Measurements from ENCODE around the gene CCHCR1. TPM values are rescaled to one million over a fixed set of nuclear protein-coding genes. Genes with fewer than 3 reads are reported as not detected.
"Not testable (repeated sequence)": the region's sequence is repeated elsewhere in the genome, so short reads cannot be mapped to it uniquely, and the experiment has no call there.

Gene CCHCR1
- total RNA-seq, 1 donor from 2014 or later: 36.8 TPM

DNA sequence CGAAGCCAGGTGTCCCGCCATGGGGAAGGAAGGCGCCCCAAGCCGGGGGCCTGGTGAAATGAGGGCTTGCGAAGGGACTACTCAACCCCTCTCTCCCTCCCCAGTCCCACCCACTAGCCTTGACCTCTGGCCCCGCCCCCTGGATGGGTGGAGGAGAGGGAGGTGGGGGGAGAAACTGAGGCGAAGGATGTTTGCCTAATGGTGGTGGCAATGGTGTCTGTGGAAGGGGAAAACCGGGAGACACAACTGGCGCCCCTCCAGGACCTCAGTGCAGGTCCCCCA, 12.9 kb upstream of the CCHCR1 start, which contains the start of gene POU5F1:
TSS of gene POU5F1 (minus strand) at position 83 of the 282 bp plus-strand sequence. CDS start at position 21, 62 bp downstream.
- Mint-ChIP-seq H3K27me3 (peaks cover 22% of the 10 kb centered on the region), H3K4me3 (no peak within 1 kb of the TSS), H3K36me3 (no peaks in the 10 kb centered on the region), H3K4me1 (ENCODE audit: unreplicated experiment) (peaks cover 13% of the 10 kb centered on the region), H3K9me3 (no peaks in the 10 kb centered on the region), H3K27ac (no peak within 1 kb of the TSS)
- TF ChIP-seq CTCF (conservative IDR thresholded peaks at IDR 0.05): no peak
- DNase-seq (ENCODE audit: extremely low spot score, unreplicated experiment): no peak

- H3K27ac Mint-ChIP-seq: not testable (repeated sequence)
- H3K27me3 Mint-ChIP-seq: peaks cover 22% of the 10 kb centered on the region
These were observed 12.4 kb upstream of the CCHCR1 start for GRCh38 chr6:31169858-31170599.

GRCh38 chr6:31169123-31169857, 11.7 kb upstream of the CCHCR1 start:
- TF ChIP-seq CTCF (conservative IDR thresholded peaks at IDR 0.05): no peak
- Mint-ChIP-seq H3K9me3 (no peaks in the 10 kb centered on the region), H3K27ac (no peak overlapping the region), H3K4me1 (ENCODE audit: unreplicated experiment) (peaks cover 13% of the 10 kb centered on the region), H3K27me3 (peaks cover 22% of the 10 kb centered on the region), H3K4me3 (no peak overlapping the region), H3K36me3 (no peaks in the 10 kb centered on the region)
- no peak for DNase-seq (ENCODE audit: extremely low spot score, unreplicated experiment)

More at GRCh38 chr6:31169858-31170599, 12.4 kb upstream of the CCHCR1 start:
- H3K9me3 Mint-ChIP-seq; H3K4me3 Mint-ChIP-seq; H3K36me3 Mint-ChIP-seq; DNase-seq (ENCODE audit: extremely low spot score, unreplicated experiment): not testable (repeated sequence)
- peaks cover 13% of the 10 kb centered on the region for H3K4me1 Mint-ChIP-seq (ENCODE audit: unreplicated experiment)

- Mint-ChIP-seq H3K4me3 (no peak overlapping the region), H3K36me3 (no peaks in the 10 kb centered on the region), H3K27me3 (peaks cover 22% of the 10 kb centered on the region), H3K9me3 (no peaks in the 10 kb centered on the region), H3K27ac (no peak overlapping the region), H3K4me1 (ENCODE audit: unreplicated experiment) (peaks cover 13% of the 10 kb centered on the region)
- DNase-seq (ENCODE audit: extremely low spot score, unreplicated experiment): no peak
- no peak for TF ChIP-seq CTCF (conservative IDR thresholded peaks at IDR 0.05)
These were observed 11.0 kb upstream of the CCHCR1 start for GRCh38 chr6:31168606-31169005.

DNA sequence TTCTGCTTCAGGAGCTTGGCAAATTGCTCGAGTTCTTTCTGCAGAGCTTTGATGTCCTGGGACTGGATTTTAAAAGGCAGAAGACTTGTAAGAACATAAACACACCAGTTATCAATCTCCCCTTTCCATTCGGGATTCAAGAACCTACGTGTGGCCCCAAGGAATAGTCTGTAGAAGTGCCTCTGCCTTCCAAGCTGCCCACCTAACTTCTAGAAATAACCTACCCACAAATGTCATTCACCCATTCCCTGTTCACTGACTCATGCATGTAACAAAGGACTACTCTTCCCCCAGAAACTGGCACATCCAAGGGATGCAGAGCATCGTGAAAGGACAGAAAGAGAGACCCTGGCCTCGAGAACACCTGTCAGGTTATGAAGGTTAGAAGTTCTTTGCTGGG, 8.4 kb upstream of the CCHCR1 start:
- Mint-ChIP-seq H3K27ac (no peak overlapping the region), H3K27me3 (peaks cover 15% of the 10 kb centered on the region), H3K4me1 (ENCODE audit: unreplicated experiment) (peaks cover 4% of the 10 kb centered on the region), H3K9me3 (no peaks in the 10 kb centered on the region), H3K36me3 (peaks cover 4% of the 10 kb centered on the region), H3K4me3 (no peak overlapping the region)
- no peak for TF ChIP-seq CTCF (conservative IDR thresholded peaks at IDR 0.05)
- no peak for DNase-seq (ENCODE audit: extremely low spot score, unreplicated experiment)

GRCh38 chr6:31165064-31165832, 7.6 kb upstream of the CCHCR1 start:
- H3K27me3 Mint-ChIP-seq: peaks cover 13% of the 10 kb centered on the region
- not testable (repeated sequence) for H3K27ac Mint-ChIP-seq; H3K36me3 Mint-ChIP-seq; H3K9me3 Mint-ChIP-seq; DNase-seq (ENCODE audit: extremely low spot score, unreplicated experiment); H3K4me3 Mint-ChIP-seq; H3K4me1 Mint-ChIP-seq (ENCODE audit: unreplicated experiment)

- not testable (repeated sequence) for H3K27ac Mint-ChIP-seq; H3K4me3 Mint-ChIP-seq; H3K36me3 Mint-ChIP-seq; H3K9me3 Mint-ChIP-seq; DNase-seq (ENCODE audit: extremely low spot score, unreplicated experiment); H3K4me1 Mint-ChIP-seq (ENCODE audit: unreplicated experiment)
- H3K27me3 Mint-ChIP-seq: peaks cover 13% of the 10 kb centered on the region
These were observed 7.0 kb upstream of the CCHCR1 start for GRCh38 chr6:31164475-31165063.

All from type B pancreatic cell (in vitro differentiated cells).